ENCODE data around the gene TTC28.

- TF ChIP-seq CTCF (IDR thresholded peaks at IDR 0.05; ENCODE audit: insufficient read depth, low read depth, low read length) (no peak), EZH2 (IDR thresholded peaks at IDR 0.05; ENCODE audit: insufficient read depth, low read length) (no peak)
Observed at GRCh38 chr22:28366856-28367255, 312.8 kb downstream of the TTC28 start.
